ENCODE results near the gene SLC23A1. TPM values are rescaled to one million over a fixed set of nuclear protein-coding genes. Genes with fewer than 3 reads are reported as not detected.
"Not testable (repeated sequence)": the region's sequence is repeated elsewhere in the genome, so short reads cannot be mapped to it uniquely, and the experiment has no call there.

The SLC23A1 gene
- total RNA-seq, 1 donor from 2014 or later: not detected

GRCh38 chr5:139410993-139411828 lies 28.1 kb upstream of the SLC23A1 start:
- Mint-ChIP-seq H3K27me3 (ENCODE audit: unreplicated experiment) (no peaks in the 10 kb centered on the region), H3K27ac (ENCODE audit: unreplicated experiment) (no peak overlapping the region), H3K4me1 (ENCODE audit: unreplicated experiment) (peaks cover 6% of the 10 kb centered on the region), H3K4me3 (ENCODE audit: unreplicated experiment) (peak overlapping the region; percentile 68), H3K9me3 (ENCODE audit: unreplicated experiment) (no peaks in the 10 kb centered on the region), H3K36me3 (ENCODE audit: low read depth, unreplicated experiment) (peaks cover 34% of the 10 kb centered on the region)
- DNase-seq (ENCODE audit: low spot score): no peak
- no peak for TF ChIP-seq CTCF (IDR thresholded peaks at IDR 0.05; ENCODE audit: unreplicated experiment)

DNA sequence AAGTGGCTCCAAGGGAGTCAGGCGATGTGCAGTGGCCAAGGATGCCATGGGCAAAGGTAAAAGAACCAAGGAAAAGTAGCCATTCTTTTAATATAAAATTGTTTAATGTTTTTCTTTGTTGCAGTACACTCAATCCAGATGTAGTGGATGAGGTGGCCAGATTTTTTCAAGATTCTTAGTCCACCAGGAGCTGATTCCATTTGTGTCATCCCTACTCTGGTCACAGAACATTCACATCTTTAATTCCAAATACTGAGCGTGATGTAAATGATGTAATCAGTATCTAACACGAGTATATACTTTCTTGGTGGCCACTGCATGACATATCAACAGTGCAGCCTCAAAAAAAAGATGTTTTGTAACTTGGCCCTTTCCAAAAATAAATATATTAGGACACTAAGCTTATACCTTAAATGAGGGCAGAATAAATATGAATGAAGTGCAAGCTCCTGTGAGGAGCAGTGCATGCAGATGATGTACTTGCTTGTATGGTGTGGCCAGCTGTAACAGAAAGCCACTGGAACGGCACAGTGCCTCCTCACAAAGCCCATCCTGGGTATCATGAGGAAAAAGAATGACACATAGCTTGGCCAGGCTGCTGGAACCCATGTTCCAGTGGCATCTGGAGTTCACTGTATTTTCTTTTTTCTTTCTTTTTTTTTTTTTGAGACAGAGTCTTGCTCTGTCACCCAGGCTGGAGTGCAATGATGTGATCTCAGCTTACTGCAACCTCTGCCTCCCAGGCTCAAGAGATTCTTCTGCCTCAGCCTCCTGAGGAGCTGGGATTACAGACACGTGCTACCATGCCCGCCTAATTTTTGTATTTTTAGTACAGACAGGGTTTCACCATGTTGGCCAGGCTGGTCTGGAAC lies 27.3 kb upstream of the SLC23A1 start:
- H3K27ac Mint-ChIP-seq (ENCODE audit: unreplicated experiment): no peak overlapping the region
- DNase-seq (ENCODE audit: low spot score): no peak
- H3K4me1 Mint-ChIP-seq (ENCODE audit: unreplicated experiment): peaks cover 6% of the 10 kb centered on the region
- H3K9me3 Mint-ChIP-seq (ENCODE audit: unreplicated experiment): no peaks in the 10 kb centered on the region
- no peak for TF ChIP-seq CTCF (IDR thresholded peaks at IDR 0.05; ENCODE audit: unreplicated experiment)
- H3K36me3 Mint-ChIP-seq (ENCODE audit: low read depth, unreplicated experiment): peaks cover 34% of the 10 kb centered on the region
- H3K4me3 Mint-ChIP-seq (ENCODE audit: unreplicated experiment): no peak overlapping the region
- no peaks in the 10 kb centered on the region for H3K27me3 Mint-ChIP-seq (ENCODE audit: unreplicated experiment)

GRCh38 chr5:139409116-139409515 lies 26.0 kb upstream of the SLC23A1 start:
- H3K4me1 Mint-ChIP-seq (ENCODE audit: unreplicated experiment): peaks cover 12% of the 10 kb centered on the region
- not testable (repeated sequence) for H3K9me3 Mint-ChIP-seq (ENCODE audit: unreplicated experiment); H3K4me3 Mint-ChIP-seq (ENCODE audit: unreplicated experiment); H3K27ac Mint-ChIP-seq (ENCODE audit: unreplicated experiment); DNase-seq (ENCODE audit: low spot score); H3K27me3 Mint-ChIP-seq (ENCODE audit: unreplicated experiment)
- H3K36me3 Mint-ChIP-seq (ENCODE audit: low read depth, unreplicated experiment): peaks cover 26% of the 10 kb centered on the region

GRCh38 chr5:139408191-139408590 lies 25.1 kb upstream of the SLC23A1 start:
- H3K4me3 Mint-ChIP-seq (ENCODE audit: unreplicated experiment): no peak overlapping the region
- H3K27me3 Mint-ChIP-seq (ENCODE audit: unreplicated experiment): peaks cover 2% of the 10 kb centered on the region
- H3K4me1 Mint-ChIP-seq (ENCODE audit: unreplicated experiment): peaks cover 17% of the 10 kb centered on the region
- H3K9me3 Mint-ChIP-seq (ENCODE audit: unreplicated experiment): no peaks in the 10 kb centered on the region
- TF ChIP-seq CTCF (IDR thresholded peaks at IDR 0.05; ENCODE audit: unreplicated experiment): no peak
- DNase-seq (ENCODE audit: low spot score): no peak
- H3K36me3 Mint-ChIP-seq (ENCODE audit: low read depth, unreplicated experiment): peaks cover 17% of the 10 kb centered on the region
- H3K27ac Mint-ChIP-seq (ENCODE audit: unreplicated experiment): no peak overlapping the region

- no peak overlapping the region for H3K27ac Mint-ChIP-seq (ENCODE audit: unreplicated experiment)
- no peak overlapping the region for H3K4me3 Mint-ChIP-seq (ENCODE audit: unreplicated experiment)
- no peaks in the 10 kb centered on the region for H3K9me3 Mint-ChIP-seq (ENCODE audit: unreplicated experiment)
- peaks cover 11% of the 10 kb centered on the region for H3K36me3 Mint-ChIP-seq (ENCODE audit: low read depth, unreplicated experiment)
- peaks cover 23% of the 10 kb centered on the region for H3K4me1 Mint-ChIP-seq (ENCODE audit: unreplicated experiment)
- peaks cover 6% of the 10 kb centered on the region for H3K27me3 Mint-ChIP-seq (ENCODE audit: unreplicated experiment)
- no peak for DNase-seq (ENCODE audit: low spot score)
- no peak for TF ChIP-seq CTCF (IDR thresholded peaks at IDR 0.05; ENCODE audit: unreplicated experiment)
Measured at GRCh38 chr5:139407517-139407916, 24.4 kb upstream of the SLC23A1 start.

Measured in endothelial cell (in vitro differentiated cells).